Skeletal muscle tissue (tissue), 4 donors: ENCODE data around the gene TPRG1L. TPM values are rescaled to one million over a fixed set of nuclear protein-coding genes. Genes with fewer than 3 reads are reported as not detected.
A peak's percentile ranks its signal among the peaks of the same experiment; 100 is the strongest.

Experiments
- H3K27ac ChIP-seq: one replicate; pipeline ENCODE4 v1.7.0; 2013; ENCODE audit warnings: mild to moderate bottlenecking, low read depth, low read length, inconsistent platforms
- H3K27me3 ChIP-seq, 3 donors: one replicate each; pipeline ENCODE4 v1.7.0; 2013; ENCODE audit warnings: low read length in 3 of 3; ENCODE audit not compliant: control insufficient read depth in 3 of 3, insufficient read depth in 3 of 3
- H3K36me3 ChIP-seq, 3 donors: one replicate each; pipeline ENCODE4 v1.7.0; 2013; ENCODE audit warnings: low read length in 3 of 3; ENCODE audit not compliant: control insufficient read depth in 3 of 3, insufficient read depth in 3 of 3
- H3K4me1 ChIP-seq, 3 donors: one replicate each; pipeline ENCODE4 v1.7.0; 2013; ENCODE audit warnings: low read length in 3 of 3, mild to moderate bottlenecking in 3 of 3; ENCODE audit not compliant: control insufficient read depth in 3 of 3, insufficient read depth in 3 of 3
- H3K4me3 ChIP-seq, 3 donors: one replicate each; pipeline ENCODE4 v1.7.0; 2013; ENCODE audit warnings: low read length in 3 of 3
- H3K9ac ChIP-seq, 3 donors: one replicate each; pipeline ENCODE4 v1.7.0; 2013; ENCODE audit warnings: low read length in 3 of 3, mild to moderate bottlenecking in 3 of 3, moderate library complexity in 2 of 3, low read depth in 1 of 3
- H3K9me3 ChIP-seq, 3 donors: one replicate each; pipeline ENCODE4 v1.7.0; 2013; ENCODE audit warnings: low read length in 3 of 3; ENCODE audit not compliant: control insufficient read depth in 3 of 3
- total RNA-seq: library from RNA; depleted of rRNA; stranded (reverse); fragments of >200 nt; gene quantifications from one replicate; pipeline ENCODE4 v1.2.3, GENCODE V29; 2014
- donor health status: Osteomylitis.

TPRG1L gene
- total RNA-seq, 1 donor from 2014 or later = 17.2 TPM

DNA sequence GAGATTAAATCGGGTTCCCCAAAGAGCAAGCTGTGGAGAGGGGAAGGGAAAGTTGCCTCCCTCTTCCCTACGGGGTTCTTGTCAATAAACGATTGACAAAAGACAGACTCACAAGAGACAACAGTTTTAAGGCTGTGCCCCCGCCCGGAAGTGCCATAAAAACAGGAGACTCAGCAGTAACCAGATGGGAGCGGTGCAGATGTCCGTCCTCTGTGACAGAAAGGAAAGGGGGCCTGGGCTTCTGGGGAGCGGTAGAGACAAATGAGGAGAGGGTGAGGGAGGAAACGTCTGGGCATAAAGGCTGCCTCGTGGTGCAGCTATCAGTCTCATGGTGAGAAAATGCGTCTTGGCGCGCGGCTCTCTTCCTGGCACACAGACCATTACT is 33.4 kb downstream of the TPRG1L start:
- peaks cover 16 to 49% (median 20%) of the 10 kb centered on the region in 3 donors for H3K27me3 ChIP-seq
- H3K4me3 ChIP-seq = no peak overlapping the region
- H3K36me3 ChIP-seq = no peaks in the 10 kb centered on the region
- peaks cover 0 to 6% (median 0%) of the 10 kb centered on the region in 3 donors for H3K4me1 ChIP-seq
- no peaks in the 10 kb centered on the region for H3K9me3 ChIP-seq
- no peak overlapping the region for H3K27ac ChIP-seq
- H3K9ac ChIP-seq = no peak overlapping the region

DNA sequence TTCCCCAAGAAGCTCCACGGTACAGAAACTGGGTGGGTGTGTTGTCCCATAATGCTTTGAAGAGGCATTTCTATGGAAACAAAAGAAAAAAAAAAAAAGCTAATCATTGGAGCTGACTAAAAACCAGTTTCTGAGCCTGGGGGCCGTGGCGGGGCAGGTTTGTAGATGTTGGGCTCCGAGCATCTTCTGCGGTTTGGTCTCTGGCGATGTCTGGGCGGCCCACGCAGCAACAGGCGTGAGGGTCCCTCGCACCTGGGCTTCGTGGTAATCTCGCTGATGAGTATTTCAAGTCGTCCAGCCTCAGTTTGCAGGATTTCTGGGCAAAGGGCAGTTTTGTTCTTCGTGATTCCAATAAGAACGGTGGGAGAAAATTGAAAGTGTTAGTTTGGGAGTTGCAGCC is 34.3 kb downstream of the TPRG1L start:
- Histone ChIP-seq H3K9ac (no peak overlapping the region), H3K9me3 (no peaks in the 10 kb centered on the region), H3K4me3 (no peak overlapping the region), H3K4me1 (peaks cover 0 to 6% (median 0%) of the 10 kb centered on the region in 3 donors), H3K27me3 (peaks cover 8 to 40% (median 12%) of the 10 kb centered on the region in 3 donors), H3K27ac (no peak overlapping the region), H3K36me3 (no peaks in the 10 kb centered on the region)

DNA sequence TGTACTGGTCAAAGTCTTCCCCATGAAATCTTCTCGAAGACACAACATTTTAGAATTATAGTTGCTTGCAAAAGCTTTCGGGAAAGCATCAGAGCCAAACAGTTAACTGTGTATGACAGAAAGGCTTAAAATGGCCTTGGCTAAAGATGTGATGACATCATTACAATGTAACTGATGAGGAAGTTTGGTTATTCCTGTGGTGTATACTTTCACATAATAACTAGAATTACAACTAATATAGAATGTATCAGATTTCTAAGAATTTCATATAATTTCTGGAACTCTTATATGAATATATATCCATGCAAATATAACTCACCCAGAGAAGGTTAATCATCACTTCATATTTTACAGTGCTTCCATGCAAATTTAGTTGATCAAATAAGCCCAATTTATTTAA is 35.9 kb downstream of the TPRG1L start:
- H3K27ac ChIP-seq = no peak overlapping the region
- no peak overlapping the region for H3K9ac ChIP-seq
- peaks cover 0 to 28% (median 4%) of the 10 kb centered on the region in 3 donors for H3K27me3 ChIP-seq
- H3K9me3 ChIP-seq = no peaks in the 10 kb centered on the region
- no peak overlapping the region for H3K4me3 ChIP-seq
- H3K4me1 ChIP-seq = no peaks in the 10 kb centered on the region
- H3K36me3 ChIP-seq = no peaks in the 10 kb centered on the region

DNA sequence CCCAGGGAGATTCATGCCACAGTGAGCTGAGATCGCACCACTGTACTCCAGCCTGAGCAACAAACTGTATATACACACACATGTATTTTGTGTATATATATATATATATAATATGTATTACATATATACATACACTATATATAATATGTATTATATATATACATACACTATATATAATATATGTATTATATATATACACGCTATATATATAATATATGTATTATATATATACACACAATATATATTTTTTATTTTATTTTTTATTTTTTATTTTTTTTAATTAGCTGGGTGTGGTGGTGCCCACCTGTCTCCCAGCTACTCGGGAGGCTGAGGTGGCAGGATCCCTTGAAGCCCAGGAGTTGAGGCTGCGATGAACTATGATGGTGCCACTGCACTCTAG is 36.8 kb downstream of the TPRG1L start:
- Histone ChIP-seq H3K36me3 (no peaks in the 10 kb centered on the region), H3K4me3 (no peak overlapping the region), H3K4me1 (no peaks in the 10 kb centered on the region), H3K27me3 (peaks cover 0 to 21% (median 4%) of the 10 kb centered on the region in 3 donors), H3K9me3 (no peaks in the 10 kb centered on the region), H3K9ac (no peak overlapping the region), H3K27ac (no peak overlapping the region)

- Histone ChIP-seq H3K27ac (no peak overlapping the region), H3K9me3 (no peaks in the 10 kb centered on the region), H3K4me1 (no peaks in the 10 kb centered on the region), H3K4me3 (no peak overlapping the region), H3K9ac (no peak overlapping the region), H3K27me3 (peaks cover 0 to 16% (median 4%) of the 10 kb centered on the region in 3 donors), H3K36me3 (no peaks in the 10 kb centered on the region)
Measured at GRCh38 chr1:3662080-3662671, 37.4 kb downstream of the TPRG1L start.

DNA sequence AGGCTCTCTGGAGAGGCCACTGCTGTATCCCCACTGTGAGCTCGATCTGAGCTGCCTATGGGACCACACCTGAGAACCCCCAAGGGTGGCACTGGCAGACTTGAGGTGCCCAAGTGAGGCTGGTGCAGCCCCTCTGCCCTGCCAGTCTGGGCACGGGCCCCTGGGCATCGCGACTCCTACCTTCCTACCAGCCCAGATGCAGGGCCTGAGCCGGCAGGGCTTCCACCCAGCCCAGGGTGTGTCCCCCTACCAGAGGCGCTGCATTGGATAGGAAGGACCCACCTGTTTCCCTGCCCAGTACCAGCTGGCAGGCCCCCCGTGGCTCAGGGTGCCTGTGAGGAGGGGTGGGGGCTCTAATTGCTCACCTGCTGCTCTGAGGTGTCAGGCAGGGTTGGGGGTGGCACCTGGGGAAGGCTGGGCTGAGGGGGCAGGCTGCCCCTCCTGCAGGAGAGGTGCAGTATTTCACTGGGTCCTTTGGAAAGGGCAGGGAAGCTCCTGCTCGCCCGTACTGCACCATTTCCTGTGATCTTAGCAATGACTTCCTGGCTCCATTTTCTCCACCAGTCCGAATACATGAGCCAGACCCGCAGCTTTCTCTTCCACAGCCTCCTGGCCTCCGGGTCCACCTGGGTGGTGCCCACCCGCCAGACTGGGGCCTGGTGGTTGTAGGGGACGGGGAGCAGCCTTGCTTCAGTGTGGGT is 39.3 kb downstream of the TPRG1L start:
- Histone ChIP-seq H3K27ac (no peak overlapping the region), H3K27me3 (peaks cover 0 to 4% (median 0%) of the 10 kb centered on the region in 3 donors), H3K9ac (no peak overlapping the region), H3K4me3 (no peak overlapping the region), H3K9me3 (no peaks in the 10 kb centered on the region), H3K36me3 (no peaks in the 10 kb centered on the region), H3K4me1 (peaks cover 7 to 13% (median 9%) of the 10 kb centered on the region in 3 donors)

GRCh38 chr1:3664700-3665375 is 40.0 kb downstream of the TPRG1L start:
- H3K9ac ChIP-seq = no peak overlapping the region
- H3K27me3 ChIP-seq = peaks cover 0 to 4% (median 0%) of the 10 kb centered on the region in 3 donors
- no peak overlapping the region for H3K27ac ChIP-seq
- no peaks in the 10 kb centered on the region for H3K36me3 ChIP-seq
- H3K4me1 ChIP-seq = peaks cover 8 to 16% (median 13%) of the 10 kb centered on the region in 3 donors
- no peaks in the 10 kb centered on the region for H3K9me3 ChIP-seq
- H3K4me3 ChIP-seq = no peak overlapping the region

GRCh38 chr1:3668148-3668547 is 43.3 kb downstream of the TPRG1L start:
- Histone ChIP-seq H3K36me3 (no peaks in the 10 kb centered on the region), H3K4me3 (no peak overlapping the region), H3K9ac (no peak overlapping the region), H3K27me3 (peaks cover 0 to 25% (median 12%) of the 10 kb centered on the region in 3 donors), H3K9me3 (no peaks in the 10 kb centered on the region), H3K27ac (no peak overlapping the region), H3K4me1 (peaks cover 8 to 16% (median 13%) of the 10 kb centered on the region in 3 donors)

GRCh38 chr1:3668585-3669300 is 43.9 kb downstream of the TPRG1L start:
- no peaks in the 10 kb centered on the region for H3K9me3 ChIP-seq
- H3K36me3 ChIP-seq = no peaks in the 10 kb centered on the region
- H3K9ac ChIP-seq = peak overlapping the region in 1 of 3 donors; percentile 33
- peaks cover 8 to 16% (median 13%) of the 10 kb centered on the region in 3 donors for H3K4me1 ChIP-seq
- no peak overlapping the region for H3K27ac ChIP-seq
- H3K4me3 ChIP-seq = peak overlapping the region in 2 of 3 donors; percentile 9 to 49
- H3K27me3 ChIP-seq = peaks cover 4 to 29% (median 14%) of the 10 kb centered on the region in 3 donors
